Measurements from ENCODE around the gene SVIL. TPM values are rescaled to one million over a fixed set of nuclear protein-coding genes. Genes with fewer than 3 reads are reported as not detected.

SVIL gene
- total and polyA plus RNA-seq, 8 donors: 8.6 to 53.8 (median 20.4) TPM

GRCh38 chr10:29532256-29532878 is 102.4 kb downstream of the SVIL start:
- Histone ChIP-seq H3K27ac (no peak overlapping the region), H3K4me1 (peaks cover 23 to 32% (median 28%) of the 10 kb centered on the region in 3 donors), H3K27me3 (no peaks in the 10 kb centered on the region), H3K36me3 (peaks cover 0 to 4% (median 3%) of the 10 kb centered on the region in 3 donors), H3K9me3 (no peaks in the 10 kb centered on the region), H3K4me3 (no peak overlapping the region)
- DNase-seq: no peak
- ATAC-seq: no peak
- TF ChIP-seq CTCF (IDR thresholded peaks at IDR 0.05): no peak
- intact Hi-C loops (cut with DNase I): no loop called here
- 93% methylated on average over 19 of the region's 19 CpGs for WGBS, 2 donors
- FAIRE-seq: no peak

- no peaks in the 10 kb centered on the region for H3K27me3 ChIP-seq
- intact Hi-C loops (cut with DNase I): no loop called here
- H3K9me3 ChIP-seq: no peaks in the 10 kb centered on the region
- FAIRE-seq (no peak), DNase-seq (no peak), ATAC-seq (no peak)
- 83 to 84% methylated on average over 9 of the region's 9 CpGs for WGBS, 2 donors
- H3K27ac ChIP-seq: no peak overlapping the region
- TF ChIP-seq CTCF (IDR thresholded peaks at IDR 0.05): no peak
- H3K36me3 ChIP-seq: peaks cover 0 to 4% (median 3%) of the 10 kb centered on the region in 3 donors
- H3K4me1 ChIP-seq: peaks cover 12 to 17% (median 17%) of the 10 kb centered on the region in 3 donors
- H3K4me3 ChIP-seq: no peak overlapping the region
Measured at GRCh38 chr10:29530112-29530976, 104.4 kb downstream of the SVIL start.

- H3K36me3 ChIP-seq: peaks cover 0 to 7% (median 3%) of the 10 kb centered on the region in 3 donors
- no peak for TF ChIP-seq CTCF (IDR thresholded peaks at IDR 0.05)
- no peak overlapping the region for H3K27ac ChIP-seq
- intact Hi-C loops (cut with DNase I): no loop called here
- ATAC-seq: no peak
- H3K4me3 ChIP-seq: no peak overlapping the region
- H3K4me1 ChIP-seq: peaks cover 4 to 9% (median 8%) of the 10 kb centered on the region in 3 donors
- no peak for DNase-seq
- H3K27me3 ChIP-seq: no peaks in the 10 kb centered on the region
- FAIRE-seq: no peak
- H3K9me3 ChIP-seq: no peaks in the 10 kb centered on the region
- WGBS, 2 donors: 90 to 94% methylated on average over 6 of the region's 6 CpGs
Measured at GRCh38 chr10:29529146-29529545, 105.6 kb downstream of the SVIL start.

- intact Hi-C loops (cut with DNase I): no loop called here
- DNase-seq: no peak
- H3K27me3 ChIP-seq: no peaks in the 10 kb centered on the region
- no peak for TF ChIP-seq CTCF (IDR thresholded peaks at IDR 0.05)
- FAIRE-seq: no peak
- no peak for ATAC-seq
- no peak overlapping the region for H3K27ac ChIP-seq
- 90 to 93% methylated on average over 7 of the region's 7 CpGs for WGBS, 2 donors
- H3K36me3 ChIP-seq: peaks cover 0 to 24% (median 14%) of the 10 kb centered on the region in 3 donors
- no peak overlapping the region for H3K4me3 ChIP-seq
- no peaks in the 10 kb centered on the region for H3K9me3 ChIP-seq
- no peaks in the 10 kb centered on the region for H3K4me1 ChIP-seq
Measured at GRCh38 chr10:29525762-29526161, 109.0 kb downstream of the SVIL start.

All from pancreas (tissue), 10 donors.